PC-3 (cell line): ENCODE measurements around the gene S100A16. TPM values are rescaled to one million over a fixed set of nuclear protein-coding genes. Genes with fewer than 3 reads are reported as not detected.

Experiments
- ATAC-seq: fragments of 200-7000 bp; cut with Tn5 transposase; 2 replicates; pipeline ENCODE4 v1.9.1; 2020; ENCODE audit warnings: mild to moderate bottlenecking, moderate library complexity
- BruUV-seq: library from RNA; stranded (reverse); fragments of 400-500 nt; replicated peaks from 2 replicates; lab custom pipeline; 2021; lab: Mats Ljungman, UMichigan
- CTCF ChIA-PET: fragments of 300-600 bp; sonication (Branson Sonifier 250); formaldehyde crosslinking; loops from one replicate; lab custom pipeline; 2022; ENCODE audit warnings: antibody characterized with exemption; lab: Charles Lee
- POLR2A ChIA-PET: fragments of 300-600 bp; sonication (Branson Sonifier 250); formaldehyde crosslinking; loops from one replicate; lab custom pipeline; 2022; ENCODE audit warnings: antibody characterized with exemption; ENCODE audit not compliant: unreplicated experiment; lab: Charles Lee
- DNase-seq: peaks from one replicate; pipeline ENCODE4 v3.0.0-alpha.2; 2015
- H2AFZ ChIP-seq: fragments of 300-600 bp; sonication (generic); 2 replicates; pipeline ENCODE4 v1.6.0; 2016; ENCODE audit warnings: antibody characterized with exemption, low read length
- H3F3A ChIP-seq: fragments of 300-600 bp; sonication (generic); one replicate; pipeline ENCODE4 v1.6.0; 2017; ENCODE audit warnings: antibody characterized with exemption, low read length, control low read depth, mild to moderate bottlenecking; ENCODE audit not compliant: unreplicated experiment
- H3K27ac ChIP-seq: fragments of 300-600 bp; sonication (generic); 2 replicates; pipeline ENCODE4 v1.5.1; 2016; ENCODE audit warnings: mild to moderate bottlenecking, low read length
- H3K27me3 ChIP-seq: fragments of 300-600 bp; sonication (generic); 2 replicates; pipeline ENCODE4 v1.6.1; 2016; ENCODE audit warnings: low read length, mixed read lengths
- H3K36me3 ChIP-seq: fragments of 300-600 bp; sonication (generic); 2 replicates; pipeline ENCODE4 v1.6.1; 2016; ENCODE audit warnings: low read depth, mixed run types, low read length, mixed read lengths
- H3K4me1 ChIP-seq: fragments of 300-600 bp; sonication (generic); 2 replicates; pipeline ENCODE4 v1.5.1; 2016; ENCODE audit warnings: low read length; ENCODE audit not compliant: insufficient read depth
- H3K4me2 ChIP-seq: fragments of 300-600 bp; sonication (generic); 2 replicates; pipeline ENCODE4 v1.6.0; 2016; ENCODE audit warnings: low read length
- H3K4me3 ChIP-seq: fragments of 300-600 bp; sonication (generic); 2 replicates; pipeline ENCODE4 v1.5.1; 2016; ENCODE audit warnings: mild to moderate bottlenecking, low read length, mixed read lengths
- H3K79me2 ChIP-seq: fragments of 300-600 bp; sonication (generic); 2 replicates; pipeline ENCODE4 v1.6.1; 2017; ENCODE audit warnings: low read length, mixed read lengths
- H3K9ac ChIP-seq: fragments of 300-600 bp; sonication (generic); 2 replicates; pipeline ENCODE4 v1.6.0; 2016; ENCODE audit warnings: mild to moderate bottlenecking, low read length
- H3K9me2 ChIP-seq: fragments of 300-600 bp; sonication (generic); replicated peaks from 2 replicates; pipeline ENCODE4 v1.6.1; 2016; ENCODE audit warnings: mixed run types, low read length, mixed read lengths
- H3K9me3 ChIP-seq: fragments of 300-600 bp; sonication (generic); 2 replicates; pipeline ENCODE4 v1.6.1; 2016; ENCODE audit warnings: low read length, mixed read lengths
- H4K20me1 ChIP-seq: fragments of 300-600 bp; sonication (generic); 2 replicates; pipeline ENCODE4 v1.6.1; 2016; ENCODE audit warnings: low read length, mixed read lengths
- CTCF ChIP-seq: fragments of 300-600 bp; sonication (generic); conservative IDR thresholded peaks from 2 replicates; pipeline ENCODE4 v1.5.1; 2017; ENCODE audit warnings: antibody characterized with exemption, low read depth, mild to moderate bottlenecking, low read length
- EZH2 ChIP-seq: fragments of 300-600 bp; sonication (generic); IDR thresholded peaks from one replicate; pipeline ENCODE4 v1.6.1; 2017; ENCODE audit warnings: antibody characterized with exemption, mild to moderate bottlenecking, low read length; ENCODE audit not compliant: unreplicated experiment
- EZH2phosphoT487 ChIP-seq: fragments of 300-600 bp; sonication (generic); IDR thresholded peaks from 2 replicates; pipeline ENCODE4 v1.6.1; 2018; ENCODE audit warnings: mild to moderate bottlenecking, antibody characterized with exemption, low read length, borderline replicate concordance
- intact Hi-C: fragments of 100-400 bp; cut with micrococcal nuclease; formaldehyde crosslinking; loops from 2 replicates; pipeline ENCODE4 v1.9.0; 2023
- total RNA-seq: library from RNA; depleted of rRNA; stranded (reverse); fragments of >200 nt; gene quantifications from 2 replicates; pipeline ENCODE4 v1.2.3, GENCODE V29; 2014

The S100A16 gene
- total RNA-seq, 1 experiment from 2014 or later = 1,254 TPM

- no peak for TF ChIP-seq EZH2
- no peak for TF ChIP-seq EZH2phosphoT487
- H3K4me2 ChIP-seq = peak overlapping the region; percentile 94
- H3K4me3 ChIP-seq = peak overlapping the region; percentile 83
- ATAC-seq (no peak), DNase-seq (no peak)
- H2AFZ ChIP-seq = no peak overlapping the region
- H3K9ac ChIP-seq = peak overlapping the region; percentile 99
- H3K79me2 ChIP-seq = peaks cover 75% of the 10 kb centered on the region
- intact Hi-C loops = loop anchor here (2.0 kb wide), 1 partner anchor 23 kb away; the partner anchor contains the start of gene SNAPIN
- H3K9me2 ChIP-seq = no peaks in the 10 kb centered on the region
- peak overlapping the region; percentile 1; the same call in 1 of the 2 replicates for H3K27ac ChIP-seq
- H3K9me3 ChIP-seq = no peaks in the 10 kb centered on the region
- H4K20me1 ChIP-seq = peaks cover 18% of the 10 kb centered on the region; the same call in 1 of the 2 replicates
- ChIA-PET CTCF (interaction anchor here (2.5 kb wide), 1 partner anchor 63 kb away, joined by 25 read pairs; no protein-coding TSS in a partner anchor), POLR2A (interaction anchor here (0.6 to 1.7 kb wide), 3 partner anchors 23 to 70 kb away, joined by 4 to 20 read pairs (median 4); partner anchors contain the start of gene S100A16)
- no peaks in the 10 kb centered on the region for H3K27me3 ChIP-seq
- no TSS peak for BruUV-seq
- peaks cover 44% of the 10 kb centered on the region for H3K36me3 ChIP-seq
- H3F3A ChIP-seq = peaks cover 4% of the 10 kb centered on the region
- H3K4me1 ChIP-seq = peaks cover 18% of the 10 kb centered on the region
Measured at GRCh38 chr1:153635872-153636271, 22.9 kb upstream of the S100A16 start.

GRCh38 chr1:153633754-153634665 is 21.1 kb upstream of the S100A16 start, which contains the start of gene CHTOP:
Gene CHTOP (plus strand): TSS chr1:153634066. CDS start chr1:153636589, 2,523 bp downstream.
- Histone ChIP-seq H3K27me3 (no peaks in the 10 kb centered on the region), H3K27ac (peak within 1 kb of the TSS; percentile 97), H2AFZ (peak within 1 kb of the TSS; percentile 66), H3K4me3 (peak within 1 kb of the TSS; percentile 83), H3F3A (peaks cover 4% of the 10 kb centered on the region), H4K20me1 (peaks cover 18% of the 10 kb centered on the region; the same call in 1 of the 2 replicates), H3K4me2 (peak within 1 kb of the TSS; percentile 94), H3K36me3 (peaks cover 26% of the 10 kb centered on the region), H3K79me2 (peaks cover 56% of the 10 kb centered on the region), H3K9me3 (no peaks in the 10 kb centered on the region), H3K9ac (peak within 1 kb of the TSS; percentile 99), H3K9me2 (no peaks in the 10 kb centered on the region), H3K4me1 (peaks cover 18% of the 10 kb centered on the region)
- ATAC-seq (peak; percentile 88), DNase-seq (peak; percentile 100)
- TSS peak; percentile 91 for BruUV-seq
- no peak for TF ChIP-seq CTCF
- TF ChIP-seq EZH2 = no peak
- ChIA-PET CTCF (interaction anchor here (0.5 to 2.5 kb wide), 10 partner anchors 15 to 289 kb away, joined by 3 to 25 read pairs (median 4); partner anchors contain the start of genes GATAD2B and S100A16), POLR2A (interaction anchor here (0.5 to 1.7 kb wide), 23 partner anchors 9 to 122 kb away, joined by 3 to 20 read pairs (median 6); partner anchors contain the start of genes INTS3, S100A14, S100A16 and S100A6)
- intact Hi-C loops = loop anchor here (1.0 to 2.0 kb wide), 2 partner anchors 25 to 37 kb away; partner anchors contain the start of gene SNAPIN

GRCh38 chr1:153633161-153633753 is 20.3 kb upstream of the S100A16 start:
- Histone ChIP-seq H3K4me1 (peaks cover 18% of the 10 kb centered on the region), H3K9me3 (no peaks in the 10 kb centered on the region), H3K27me3 (no peaks in the 10 kb centered on the region), H3F3A (peaks cover 4% of the 10 kb centered on the region), H3K36me3 (peaks cover 20% of the 10 kb centered on the region), H3K4me3 (peak overlapping the region; percentile 83), H3K9me2 (no peaks in the 10 kb centered on the region), H3K4me2 (peak overlapping the region; percentile 94), H4K20me1 (peaks cover 17% of the 10 kb centered on the region; the same call in 1 of the 2 replicates), H3K27ac (peak overlapping the region; percentile 97), H3K9ac (peak overlapping the region; percentile 99), H3K79me2 (peaks cover 49% of the 10 kb centered on the region), H2AFZ (peak overlapping the region; percentile 66)
- ChIA-PET POLR2A (interaction anchor here (0.6 to 1.5 kb wide), 15 partner anchors 10 to 101 kb away, joined by 3 to 20 read pairs (median 7); partner anchors contain the start of genes INTS3, S100A14, S100A16 and S100A6), CTCF (interaction anchor here (0.5 to 2.5 kb wide), 7 partner anchors 19 to 289 kb away, joined by 3 to 25 read pairs (median 5); partner anchors contain the start of genes GATAD2B and S100A16)
- no peak for TF ChIP-seq EZH2phosphoT487
- TF ChIP-seq CTCF = no peak
- no peak for TF ChIP-seq EZH2
- intact Hi-C loops = no loop called here
- BruUV-seq = no TSS peak
- ATAC-seq (peak; percentile 21), DNase-seq (peak; percentile 39)
